ENCODE data around the gene NPC1. TPM values are rescaled to one million over a fixed set of nuclear protein-coding genes. Genes with fewer than 3 reads are reported as not detected.
A peak's percentile ranks its signal among the peaks of the same experiment; 100 is the strongest.
"Not testable (repeated sequence)": the region's sequence is repeated elsewhere in the genome, so short reads cannot be mapped to it uniquely, and the experiment has no call there.

The NPC1 gene
- total RNA-seq, 2 experiments from 2014 or later = 36.1 to 37.4 TPM

GRCh38 chr18:23512216-23512615 lies 74.1 kb downstream of the NPC1 start:
- Mint-ChIP-seq H3K27ac (peak overlapping the region; percentile 62), H3K4me1 (peaks cover 34% of the 10 kb centered on the region), H3K36me3 (peaks cover 37% of the 10 kb centered on the region)
- not testable (repeated sequence) for H3K9me3 Mint-ChIP-seq (ENCODE audit: low read depth); DNase-seq; ATAC-seq; H3K27me3 Mint-ChIP-seq; H3K4me3 Mint-ChIP-seq
- CTCF ChIA-PET = interaction anchor here (0.9 to 2.5 kb wide), 4 partner anchors 11 to 75 kb away, joined by 3 to 6 read pairs (median 5); no protein-coding TSS in a partner anchor

- not testable (repeated sequence) for H3K27ac Mint-ChIP-seq; H3K4me3 Mint-ChIP-seq; DNase-seq; ATAC-seq; H3K9me3 Mint-ChIP-seq (ENCODE audit: low read depth); H3K27me3 Mint-ChIP-seq
- CTCF ChIA-PET = interaction anchor here (1.4 to 2.5 kb wide), 2 partner anchors 12 kb away, joined by 4 to 6 read pairs; no protein-coding TSS in a partner anchor
- H3K4me1 Mint-ChIP-seq = peaks cover 39% of the 10 kb centered on the region
- H3K36me3 Mint-ChIP-seq = peaks cover 41% of the 10 kb centered on the region
Measured at GRCh38 chr18:23510923-23511322, 75.4 kb downstream of the NPC1 start.

- H3K36me3 Mint-ChIP-seq = peaks cover 40% of the 10 kb centered on the region
- no peak overlapping the region for H3K27ac Mint-ChIP-seq
- ATAC-seq = no peak
- DNase-seq = no peak
- peaks cover 42% of the 10 kb centered on the region for H3K4me1 Mint-ChIP-seq
- peak overlapping the region; percentile 11 for H3K4me3 Mint-ChIP-seq
- no peaks in the 10 kb centered on the region for H3K27me3 Mint-ChIP-seq
- CTCF ChIA-PET = interaction anchor here (6.2 kb wide), 1 partner anchor 9 kb away, joined by 33 read pairs; no protein-coding TSS in a partner anchor
- H3K9me3 Mint-ChIP-seq (ENCODE audit: low read depth) = no peaks in the 10 kb centered on the region
Measured at GRCh38 chr18:23506393-23506792, 79.9 kb downstream of the NPC1 start.

DNA sequence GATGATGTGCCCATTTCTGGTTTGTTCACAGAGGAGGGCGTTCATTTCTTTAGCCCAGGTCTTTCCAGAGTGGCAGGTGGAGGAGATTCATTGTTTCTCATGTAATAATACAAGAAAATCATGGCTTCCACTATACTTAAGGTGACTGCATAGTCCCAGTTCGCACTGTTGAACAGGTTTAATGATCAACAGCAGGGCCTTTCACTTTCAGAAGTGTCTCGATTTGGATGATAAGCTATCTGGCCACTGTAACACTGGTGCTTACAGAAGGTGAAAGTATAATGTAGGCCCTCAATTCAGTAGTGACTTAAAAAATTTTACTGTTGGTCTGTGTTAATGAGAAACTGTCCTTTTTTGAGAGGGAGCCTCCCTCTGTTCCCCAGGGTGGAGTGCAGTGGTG lies 81.6 kb downstream of the NPC1 start:
- CTCF ChIA-PET = interaction anchor here (0.8 to 6.2 kb wide), 11 partner anchors 9 to 84 kb away, joined by 3 to 33 read pairs (median 4); partner anchors contain the start of genes NPC1 and RIOK3
- H3K9me3 Mint-ChIP-seq (ENCODE audit: low read depth) = no peaks in the 10 kb centered on the region
- peak overlapping the region; percentile 89 for H3K4me3 Mint-ChIP-seq
- ATAC-seq (no peak), DNase-seq (peak; percentile 53)
- peaks cover 26% of the 10 kb centered on the region for H3K36me3 Mint-ChIP-seq
- peak overlapping the region; percentile 84 for H3K27ac Mint-ChIP-seq
- H3K27me3 Mint-ChIP-seq = no peaks in the 10 kb centered on the region
- peaks cover 36% of the 10 kb centered on the region for H3K4me1 Mint-ChIP-seq

DNA sequence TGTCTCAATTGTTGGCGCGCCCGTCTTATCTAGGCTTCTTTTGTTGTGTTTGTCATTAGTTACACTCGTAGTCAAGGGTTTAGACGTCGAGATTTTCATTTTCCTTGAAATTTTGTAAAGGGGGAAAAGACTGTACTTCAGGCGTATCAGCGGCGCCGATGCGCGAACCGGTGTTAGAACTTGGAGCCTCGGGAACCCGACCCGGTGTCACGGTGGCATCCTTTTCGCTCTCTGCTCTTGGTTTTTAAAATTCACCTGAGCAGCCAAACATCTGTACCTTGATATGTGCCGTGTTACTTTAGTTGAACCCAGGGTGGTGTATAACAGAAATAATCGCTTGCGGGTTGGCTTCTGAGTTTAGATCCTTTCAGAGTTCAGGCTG lies 82.4 kb downstream of the NPC1 start:
- H3K9me3 Mint-ChIP-seq (ENCODE audit: low read depth) = no peaks in the 10 kb centered on the region
- CTCF ChIA-PET = interaction anchor here (1.0 to 6.2 kb wide), 4 partner anchors 11 to 82 kb away, joined by 3 to 33 read pairs (median 6); partner anchors contain the start of gene NPC1
- peaks cover 41% of the 10 kb centered on the region for H3K4me1 Mint-ChIP-seq
- peak overlapping the region; percentile 84 for H3K27ac Mint-ChIP-seq
- peaks cover 24% of the 10 kb centered on the region for H3K36me3 Mint-ChIP-seq
- DNase-seq = no peak
- no peak for ATAC-seq
- no peaks in the 10 kb centered on the region for H3K27me3 Mint-ChIP-seq
- H3K4me3 Mint-ChIP-seq = peak overlapping the region; percentile 89

DNA sequence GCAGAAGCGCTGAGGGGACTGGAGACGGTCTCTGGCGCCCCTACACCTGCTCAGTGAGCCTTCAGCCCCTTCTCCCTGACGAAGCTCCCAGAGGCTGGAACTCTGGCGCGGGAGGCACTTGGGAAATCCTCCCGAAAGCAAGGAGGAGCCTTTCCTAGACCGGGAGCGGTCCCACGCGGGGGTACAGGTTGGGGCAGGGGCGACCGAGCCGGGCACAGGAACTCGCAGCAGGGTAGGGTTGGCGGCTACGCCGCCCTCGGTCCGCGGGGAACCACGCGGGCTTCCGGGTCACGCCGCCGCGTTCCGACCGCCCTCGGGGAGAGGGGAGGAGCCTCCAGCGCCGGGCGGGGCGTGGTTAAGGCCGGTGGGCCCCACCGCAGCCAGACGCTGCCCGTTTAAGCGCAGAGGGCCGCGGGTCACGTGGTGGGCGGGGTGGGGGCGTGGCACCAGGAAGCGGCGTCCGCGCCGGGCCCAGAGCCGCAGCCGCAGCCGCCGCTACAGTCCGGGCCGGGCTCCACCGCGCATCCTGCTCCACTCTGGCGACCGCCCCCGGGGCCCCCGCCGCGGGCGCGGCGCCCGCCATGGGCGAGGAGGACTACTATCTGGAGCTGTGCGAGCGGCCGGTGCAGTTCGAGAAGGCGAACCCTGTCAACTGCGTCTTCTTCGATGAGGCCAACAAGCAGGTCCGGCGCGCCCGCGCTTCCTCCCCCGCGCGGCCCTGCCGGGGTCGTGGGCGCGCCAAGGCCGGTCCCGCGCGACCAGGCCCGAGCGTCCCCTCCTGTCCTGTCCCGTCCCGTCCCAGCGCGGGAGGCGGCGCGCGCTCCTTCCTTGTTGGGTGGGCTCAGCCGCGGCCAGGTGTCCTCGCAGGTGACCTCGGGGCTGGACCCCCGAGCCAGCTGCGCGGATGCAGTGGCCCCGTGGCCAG lies 83.0 kb downstream of the NPC1 start, which contains the start of gene RMC1:
TSS of gene RMC1 (plus strand) at position 474 of the 925 bp plus-strand sequence. CDS start at position 582, 108 bp downstream.
- Mint-ChIP-seq H3K36me3 (peaks cover 21% of the 10 kb centered on the region), H3K4me1 (peaks cover 44% of the 10 kb centered on the region), H3K27ac (peak within 1 kb of the TSS; percentile 84), H3K9me3 (ENCODE audit: low read depth) (no peaks in the 10 kb centered on the region), H3K27me3 (no peaks in the 10 kb centered on the region), H3K4me3 (peak within 1 kb of the TSS; percentile 89)
- CTCF ChIA-PET = interaction anchor here (1.6 to 6.2 kb wide), 2 partner anchors 12 to 82 kb away, joined by 4 to 33 read pairs; partner anchors contain the start of gene NPC1
- ATAC-seq (peak; percentile 88), DNase-seq (peak; percentile 97)

- DNase-seq = no peak
- Mint-ChIP-seq H3K27me3 (no peaks in the 10 kb centered on the region), H3K36me3 (peaks cover 15% of the 10 kb centered on the region), H3K27ac (peak overlapping the region; percentile 81), H3K4me3 (peak overlapping the region; percentile 89), H3K9me3 (ENCODE audit: low read depth) (no peaks in the 10 kb centered on the region), H3K4me1 (peaks cover 41% of the 10 kb centered on the region)
- CTCF ChIA-PET = interaction anchor here (1.3 to 6.2 kb wide), 2 partner anchors 13 to 15 kb away, joined by 3 to 33 read pairs; no protein-coding TSS in a partner anchor
- ATAC-seq = no peak
Measured at GRCh38 chr18:23502516-23503037, 83.7 kb downstream of the NPC1 start.

- Mint-ChIP-seq H3K36me3 (peaks cover 9% of the 10 kb centered on the region), H3K4me3 (no peak overlapping the region), H3K27ac (no peak overlapping the region), H3K27me3 (no peaks in the 10 kb centered on the region), H3K4me1 (peaks cover 33% of the 10 kb centered on the region), H3K9me3 (ENCODE audit: low read depth) (no peaks in the 10 kb centered on the region)
- no peak for ATAC-seq
- no peak for DNase-seq
- CTCF ChIA-PET = interaction anchor here (0.8 to 1.8 kb wide), 3 partner anchors 14 to 48 kb away, joined by 3 to 7 read pairs (median 3); partner anchors contain the start of gene RIOK3
Measured at GRCh38 chr18:23501626-23502025, 84.7 kb downstream of the NPC1 start.

DNA sequence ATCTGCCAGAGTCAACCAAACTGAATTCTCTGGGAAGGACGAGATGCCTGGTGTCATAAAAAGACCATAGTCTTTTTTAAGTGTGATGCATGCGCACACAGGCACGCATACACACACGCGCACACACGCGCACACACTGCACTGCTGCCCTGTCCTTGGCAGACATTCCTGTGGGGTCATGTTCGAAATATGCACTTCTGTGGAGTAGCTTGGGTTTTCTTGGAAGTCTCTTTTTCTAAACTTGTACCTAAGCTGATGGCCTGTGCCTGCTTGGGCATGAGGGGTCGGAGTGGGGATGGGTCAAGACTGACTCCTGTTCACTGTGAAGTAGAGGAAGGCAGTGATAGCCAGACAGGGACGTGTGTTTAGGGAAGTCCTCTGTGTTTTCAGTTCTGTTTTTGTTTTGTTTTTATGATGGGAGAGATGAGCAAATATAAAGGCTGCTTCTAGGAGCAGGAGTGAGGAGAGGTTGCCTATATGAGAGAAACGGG lies 87.0 kb downstream of the NPC1 start:
- Mint-ChIP-seq H3K4me1 (peaks cover 21% of the 10 kb centered on the region), H3K27me3 (no peaks in the 10 kb centered on the region), H3K36me3 (no peaks in the 10 kb centered on the region), H3K9me3 (ENCODE audit: low read depth) (no peaks in the 10 kb centered on the region), H3K27ac (no peak overlapping the region), H3K4me3 (no peak overlapping the region)
- DNase-seq (no peak), ATAC-seq (no peak)
- CTCF ChIA-PET = interaction anchor here (0.9 to 4.4 kb wide), 21 partner anchors 9 to 205 kb away, joined by 3 to 48 read pairs (median 5); no protein-coding TSS in a partner anchor

DNA sequence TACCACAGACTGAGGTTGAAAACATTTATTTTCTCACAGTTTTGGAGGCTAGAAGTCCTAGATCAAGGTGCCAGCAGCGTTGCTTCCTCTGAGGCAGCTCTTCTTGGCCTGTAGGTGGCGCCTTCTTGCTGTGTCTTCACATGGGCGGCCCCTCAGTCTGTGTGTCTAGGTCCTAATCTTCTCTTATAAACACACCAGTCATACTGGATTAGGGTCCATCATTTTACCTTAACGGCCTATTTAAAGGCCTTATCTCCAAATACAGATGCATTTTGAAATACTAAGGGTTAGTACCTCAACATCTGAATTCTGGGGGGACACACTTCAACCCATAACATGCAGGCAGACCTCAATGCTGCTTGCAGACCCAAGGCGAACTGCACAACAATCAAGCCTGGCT lies 87.4 kb downstream of the NPC1 start:
- Mint-ChIP-seq H3K27me3 (no peaks in the 10 kb centered on the region), H3K9me3 (ENCODE audit: low read depth) (no peaks in the 10 kb centered on the region), H3K36me3 (no peaks in the 10 kb centered on the region), H3K4me1 (peaks cover 18% of the 10 kb centered on the region), H3K4me3 (no peak overlapping the region), H3K27ac (no peak overlapping the region)
- DNase-seq (peak; percentile 85), ATAC-seq (peak; percentile 50)
- CTCF ChIA-PET = interaction anchor here (0.6 to 4.4 kb wide), 42 partner anchors 9 to 510 kb away, joined by 3 to 48 read pairs (median 4); partner anchors contain the start of gene RIOK3

- no peaks in the 10 kb centered on the region for H3K9me3 Mint-ChIP-seq (ENCODE audit: low read depth)
- H3K36me3 Mint-ChIP-seq = peaks cover 2% of the 10 kb centered on the region
- peaks cover 18% of the 10 kb centered on the region for H3K4me1 Mint-ChIP-seq
- H3K27ac Mint-ChIP-seq = no peak overlapping the region
- CTCF ChIA-PET = interaction anchor here (0.6 to 4.4 kb wide), 42 partner anchors 8 to 510 kb away, joined by 3 to 48 read pairs (median 4); partner anchors contain the start of gene RIOK3
- H3K4me3 Mint-ChIP-seq = no peak overlapping the region
- H3K27me3 Mint-ChIP-seq = no peaks in the 10 kb centered on the region
- DNase-seq (no peak), ATAC-seq (no peak)
Measured at GRCh38 chr18:23498117-23498516, 88.2 kb downstream of the NPC1 start.

- Mint-ChIP-seq H3K27ac (no peak overlapping the region), H3K4me3 (no peak overlapping the region), H3K36me3 (peaks cover 2% of the 10 kb centered on the region), H3K4me1 (peaks cover 9% of the 10 kb centered on the region), H3K27me3 (no peaks in the 10 kb centered on the region), H3K9me3 (ENCODE audit: low read depth) (no peaks in the 10 kb centered on the region)
- ATAC-seq = no peak
- CTCF ChIA-PET = interaction anchor here (0.6 to 4.4 kb wide), 5 partner anchors 8 to 57 kb away, joined by 3 to 48 read pairs (median 14); no protein-coding TSS in a partner anchor
- DNase-seq = no peak
Measured at GRCh38 chr18:23495723-23496440, 90.4 kb downstream of the NPC1 start.
